ENCODE results near the gene STAB2.
"Not testable (repeated sequence)": the region's sequence is repeated elsewhere in the genome, so short reads cannot be mapped to it uniquely, and the experiment has no call there.

Gene STAB2

DNA sequence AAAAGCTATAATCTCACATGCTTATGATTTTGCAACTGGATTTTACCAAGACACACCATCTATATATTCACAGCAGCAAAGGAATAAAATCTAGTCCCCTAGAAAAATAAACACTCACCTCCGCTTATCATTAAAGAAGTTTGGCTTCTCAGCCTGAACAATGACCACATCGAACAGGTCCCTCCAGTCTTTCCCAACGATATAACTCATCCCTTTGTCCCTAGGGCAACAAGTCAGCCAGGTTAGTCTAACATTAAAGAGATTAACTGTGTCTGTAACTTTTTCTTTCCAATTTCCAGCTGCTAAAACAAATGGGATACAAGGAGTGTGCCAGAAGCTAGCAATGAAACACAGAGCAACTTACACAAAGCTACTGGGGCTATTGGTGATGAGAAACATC, 206.0 kb downstream of the STAB2 start:
- no peak for DNase-seq

DNA sequence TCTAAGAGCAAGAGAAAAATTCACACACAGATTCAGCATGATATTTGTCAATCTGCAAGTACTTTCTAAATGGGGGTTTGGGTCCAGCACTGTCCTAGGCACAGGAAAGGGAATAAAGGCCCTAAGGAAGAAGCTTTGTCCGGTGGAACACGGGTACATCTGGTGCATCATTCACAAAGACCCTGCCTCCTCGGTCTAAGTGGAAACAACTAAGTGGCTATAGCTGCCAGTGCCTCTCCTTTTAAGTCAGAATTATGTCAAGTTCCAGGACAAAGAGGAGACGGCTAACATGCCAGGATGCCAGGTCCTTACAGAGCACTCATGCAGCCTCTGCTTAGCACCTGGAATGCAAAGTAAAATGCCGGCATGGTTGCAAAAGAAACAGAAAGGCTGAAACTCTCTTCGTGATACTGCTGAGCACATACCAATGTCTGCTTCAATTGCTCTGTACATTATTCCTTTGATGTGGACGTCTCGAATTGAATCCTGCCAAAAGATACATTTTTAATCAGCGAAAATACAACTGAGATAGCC, 206.5 kb downstream of the STAB2 start:
- DNase-seq: no peak

DNA sequence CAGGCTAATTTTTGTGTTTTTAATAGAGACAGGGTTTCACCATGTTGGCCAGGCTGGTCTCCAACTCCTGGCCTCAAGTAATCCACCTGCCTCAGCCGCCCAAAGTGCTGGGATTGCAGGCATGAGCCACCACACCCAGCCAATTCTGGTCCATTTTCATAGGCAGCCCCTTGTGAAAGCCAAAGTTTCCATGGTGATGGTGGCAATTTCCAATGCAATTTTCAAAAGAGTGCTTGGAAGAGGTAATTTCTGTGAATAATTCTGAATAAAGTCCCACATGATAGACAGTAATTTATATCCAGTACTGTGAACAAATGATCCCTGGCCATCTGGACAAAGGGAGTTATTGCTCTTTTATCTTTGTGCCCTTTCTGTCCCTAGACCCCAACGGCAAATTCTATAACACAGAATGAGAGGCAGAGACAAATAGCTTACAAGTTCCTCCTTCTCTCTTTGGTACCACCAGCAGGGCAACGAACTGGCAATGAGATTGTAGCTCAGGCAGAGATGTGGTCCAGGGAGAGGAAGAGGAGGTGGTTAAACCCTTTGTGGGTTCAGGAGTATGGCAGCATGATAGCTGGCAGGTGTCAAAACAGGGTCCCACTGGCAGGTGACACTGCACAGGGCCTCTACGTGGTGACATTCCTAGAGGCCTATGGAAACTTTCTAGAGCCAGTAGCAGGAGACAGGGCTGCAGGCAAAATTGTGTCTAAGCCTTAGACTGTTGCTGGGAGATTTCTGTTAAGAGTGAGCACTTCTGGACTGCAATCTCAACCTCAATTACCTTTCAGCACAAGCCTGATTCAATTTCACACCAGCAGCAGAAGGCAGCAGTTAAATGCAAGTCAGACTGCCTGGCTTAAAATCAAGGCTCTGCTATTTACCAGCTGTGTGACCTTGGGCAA, 207.5 kb downstream of the STAB2 start:
- DNase-seq: no peak

DNA sequence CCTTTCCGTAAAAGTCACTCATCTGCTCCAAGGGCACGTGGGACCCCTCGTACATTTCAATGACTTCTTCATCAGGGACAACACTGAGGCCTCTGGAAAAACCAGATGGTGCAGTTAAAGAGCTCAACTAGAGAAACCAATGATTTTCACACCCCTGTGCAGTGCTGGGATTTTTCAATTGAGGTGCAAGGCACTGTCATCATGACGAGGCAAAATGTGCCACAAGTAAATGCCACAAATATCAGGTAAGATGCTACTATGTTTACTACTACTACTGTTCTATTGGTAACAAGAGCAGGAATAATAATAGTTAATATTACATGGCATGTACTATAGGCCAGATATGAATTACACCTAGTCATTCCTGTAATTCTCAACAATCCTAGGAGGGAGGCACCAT, 211.5 kb downstream of the STAB2 start:
- no peak for DNase-seq

DNA sequence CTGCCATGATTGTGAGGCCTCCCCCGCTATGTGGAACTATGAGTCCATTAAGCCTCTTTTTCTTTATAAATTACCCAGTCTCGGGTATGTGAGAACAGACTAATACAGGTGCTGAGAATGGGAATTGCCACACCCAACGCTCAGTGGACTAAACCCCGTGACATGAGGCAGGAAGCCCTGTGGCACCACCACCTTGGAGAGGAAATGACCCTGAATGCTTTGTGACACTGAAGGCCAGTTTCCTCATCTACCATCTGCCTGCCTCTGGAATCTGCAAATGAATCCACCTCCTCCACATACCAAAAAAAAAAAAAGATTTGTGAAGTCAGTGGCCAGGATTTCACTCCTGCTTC, 212.4 kb downstream of the STAB2 start:
- no peak for DNase-seq

DNA sequence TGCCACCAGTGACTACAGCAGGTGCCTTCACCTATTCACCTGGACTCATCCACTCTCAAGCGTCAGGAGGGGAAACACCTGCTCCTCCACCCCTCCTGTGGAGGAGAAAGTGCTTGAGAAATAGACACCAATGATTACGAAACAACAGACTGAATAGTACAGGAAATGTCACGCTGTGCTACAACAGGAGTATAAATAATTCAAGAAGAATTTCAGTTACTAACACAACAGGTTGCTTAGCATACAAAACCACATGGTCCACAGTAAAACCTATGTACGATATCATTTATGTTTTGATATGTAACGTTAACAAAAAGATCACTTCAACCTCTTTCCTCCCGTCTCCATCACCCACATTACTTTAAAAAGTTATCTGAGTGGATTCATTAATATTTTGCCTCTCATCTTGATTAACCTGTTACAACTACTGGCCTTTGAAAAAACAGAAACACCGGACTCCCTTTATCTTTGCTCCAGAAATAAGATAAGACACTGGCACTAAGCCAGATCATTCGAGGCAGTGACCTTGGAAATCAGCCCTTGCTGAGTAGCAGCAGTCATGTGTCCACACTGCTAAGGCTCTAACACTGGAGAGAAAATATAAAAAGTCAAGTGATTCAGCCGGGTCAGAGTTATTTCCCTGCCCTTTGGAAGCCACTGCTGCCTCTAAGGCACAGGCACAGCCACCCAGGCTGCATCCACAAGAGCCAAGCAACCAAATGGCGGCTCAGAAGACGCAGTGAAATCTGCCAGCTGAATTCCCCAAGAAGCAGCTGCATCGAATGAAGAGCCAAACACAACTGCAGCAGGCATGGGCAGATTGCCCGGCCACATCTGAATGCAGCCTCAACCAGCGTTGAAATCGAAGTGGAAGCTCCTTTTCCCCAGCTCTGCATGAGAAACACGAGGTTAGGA, 213.0 kb downstream of the STAB2 start:
- DNase-seq: peak; percentile 75

DNA sequence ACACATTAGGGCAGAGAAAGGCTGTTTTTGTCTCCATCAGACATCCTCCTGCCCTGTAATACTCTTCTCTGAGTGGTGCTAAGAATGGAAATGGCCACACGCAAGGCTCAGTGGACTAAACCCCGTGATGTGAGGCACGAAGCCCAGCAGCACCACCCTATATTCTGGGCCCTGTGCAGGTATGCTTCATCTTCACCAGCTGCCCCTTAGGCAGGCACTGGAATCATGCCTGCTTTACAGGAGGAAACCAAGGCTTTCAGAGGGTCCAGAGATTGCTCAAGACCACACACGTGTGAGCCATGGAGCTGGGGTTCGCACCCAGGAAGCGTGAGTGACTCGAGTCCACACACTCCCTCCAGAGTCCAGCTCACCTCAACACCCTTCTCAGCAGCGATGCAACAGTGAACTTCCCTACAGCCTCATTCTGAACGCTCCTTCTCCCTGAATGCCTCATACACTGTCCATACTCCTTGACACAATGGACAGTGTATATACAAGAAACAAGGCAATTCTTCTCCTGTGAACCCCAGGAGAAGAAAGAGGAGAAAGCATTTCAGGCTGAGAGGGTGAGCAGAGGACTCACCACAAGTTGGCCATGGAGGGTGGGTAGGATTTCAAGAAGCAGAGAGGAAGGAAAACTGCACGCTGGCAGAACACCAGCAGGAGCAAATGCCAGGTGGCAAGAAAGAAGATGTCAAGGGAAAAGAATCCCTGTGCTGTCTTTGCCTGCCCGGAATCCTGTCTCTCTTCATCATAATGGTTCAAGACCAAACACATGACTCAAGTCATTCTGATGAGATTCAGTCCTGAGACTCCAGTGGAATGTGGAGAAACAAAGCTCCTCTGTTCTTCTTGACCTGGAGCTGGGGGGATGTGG, 214.9 kb downstream of the STAB2 start:
- DNase-seq: no peak

DNA sequence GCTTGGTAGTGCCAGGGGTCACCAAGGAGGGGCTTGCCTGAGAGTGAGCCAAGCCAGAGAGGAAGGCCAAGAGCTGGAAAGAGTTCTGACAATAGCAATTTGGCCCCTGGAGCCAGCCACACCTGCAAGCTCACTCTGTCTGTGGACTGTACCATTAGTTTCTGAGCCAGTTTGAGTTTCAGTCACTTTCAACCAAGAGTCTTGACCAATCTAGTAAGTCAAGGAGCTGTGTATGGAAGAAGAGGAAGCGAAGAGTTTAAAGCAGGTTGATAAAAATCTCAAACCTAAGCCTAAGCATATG, 215.5 kb downstream of the STAB2 start:
- DNase-seq: no peak

DNA sequence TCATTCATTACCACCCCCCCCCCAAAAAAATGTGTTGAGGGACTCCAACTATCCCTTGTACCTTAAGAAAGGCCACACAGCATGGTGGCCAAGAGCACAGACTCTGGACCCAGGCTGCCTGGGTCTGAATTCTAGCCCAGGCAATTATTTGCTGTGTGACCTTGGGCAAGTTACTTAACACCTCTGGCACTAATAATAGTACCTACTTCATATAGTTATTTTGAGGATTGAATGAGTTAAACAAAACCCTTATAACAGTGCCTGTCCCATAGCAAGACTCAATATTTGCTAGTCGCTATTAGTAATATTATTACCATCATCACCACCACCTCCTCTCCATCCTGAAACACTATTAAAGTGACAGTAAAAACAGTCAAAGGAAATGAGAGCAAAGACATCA, 216.8 kb downstream of the STAB2 start:
- no peak for DNase-seq

DNA sequence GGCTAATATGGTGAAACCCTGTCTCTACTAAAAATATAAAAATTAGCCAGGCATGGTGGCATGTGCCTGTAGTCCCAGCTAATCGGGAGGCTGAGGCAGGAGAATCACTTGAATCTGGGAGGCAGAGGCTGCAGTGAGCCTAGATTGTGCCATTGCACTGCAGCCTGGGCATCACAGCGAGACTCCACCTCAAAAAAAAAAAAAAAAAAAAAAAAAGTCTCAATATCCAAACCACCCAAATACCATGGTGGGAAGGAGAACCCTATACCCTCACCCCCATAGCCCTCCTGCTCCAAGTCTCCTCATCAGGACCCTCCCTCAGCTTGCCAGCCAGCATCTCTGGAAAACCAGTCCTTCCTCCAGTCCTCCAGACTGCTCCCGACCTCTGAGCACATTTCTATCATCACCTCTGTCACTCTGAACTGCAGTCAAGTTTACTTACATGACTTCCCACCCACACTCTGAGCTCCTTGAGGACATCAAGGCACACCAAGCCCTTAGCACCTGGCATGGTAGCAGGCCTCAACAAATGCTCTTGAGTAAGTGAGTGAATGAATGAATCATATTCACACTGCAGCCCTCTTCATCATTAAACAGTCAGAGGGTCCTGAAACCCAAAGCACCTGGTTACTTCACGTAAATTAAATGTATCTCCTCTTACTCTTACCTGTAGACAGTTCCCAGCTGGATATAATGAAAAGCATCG, 218.7 kb downstream of the STAB2 start:
- no peak for DNase-seq

DNA sequence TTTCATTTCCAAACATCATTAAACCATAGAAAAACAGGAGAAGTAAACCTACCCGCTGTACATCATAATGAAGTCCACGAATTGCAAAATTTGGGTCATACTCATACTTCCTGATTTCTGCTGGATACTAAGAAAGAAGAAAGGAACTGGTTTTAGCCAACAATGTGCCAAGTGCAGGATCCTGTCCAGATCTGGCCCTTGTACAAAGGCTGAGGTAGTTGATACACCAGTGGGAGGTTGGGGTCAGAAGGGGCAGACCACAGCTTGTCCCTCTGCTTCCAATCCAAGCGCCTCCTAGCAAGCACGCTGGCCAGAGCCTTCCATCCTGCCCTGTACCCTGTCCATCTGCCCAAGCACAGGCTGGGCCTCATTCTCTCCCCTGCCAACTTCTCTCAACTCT, 219.7 kb downstream of the STAB2 start:
- no peak for DNase-seq

DNA sequence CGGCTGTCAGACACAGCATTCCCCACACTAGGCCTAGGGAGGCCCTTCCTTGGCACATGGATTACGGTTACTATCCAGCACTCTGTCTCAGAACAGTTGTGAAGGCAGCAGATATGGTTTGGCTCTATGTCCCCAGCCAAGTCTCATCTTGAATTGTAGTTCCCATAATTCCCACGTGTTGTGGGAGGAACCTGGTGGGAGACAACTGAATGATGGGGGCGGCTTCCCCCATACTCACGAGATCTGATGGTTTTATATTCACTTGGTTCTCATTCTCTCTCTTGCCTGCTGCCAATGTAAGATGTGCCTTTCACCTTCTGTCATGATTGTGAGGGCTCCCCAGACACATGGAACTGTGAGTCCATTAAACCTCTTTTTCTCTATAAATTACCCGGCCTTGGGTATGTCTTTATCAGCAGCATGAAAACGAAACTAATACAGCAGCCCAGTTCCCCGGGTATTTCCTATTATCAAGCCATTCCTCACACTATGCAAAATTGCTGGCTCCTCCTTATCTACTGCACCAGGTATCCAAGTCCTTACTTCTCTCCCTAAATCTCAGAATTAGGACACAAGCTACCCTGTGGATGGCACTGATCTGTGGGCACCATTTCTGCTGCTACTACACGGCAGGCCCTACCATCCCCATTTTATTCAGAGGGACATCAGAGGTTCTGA, 220.6 kb downstream of the STAB2 start:
- no peak for DNase-seq

DNA sequence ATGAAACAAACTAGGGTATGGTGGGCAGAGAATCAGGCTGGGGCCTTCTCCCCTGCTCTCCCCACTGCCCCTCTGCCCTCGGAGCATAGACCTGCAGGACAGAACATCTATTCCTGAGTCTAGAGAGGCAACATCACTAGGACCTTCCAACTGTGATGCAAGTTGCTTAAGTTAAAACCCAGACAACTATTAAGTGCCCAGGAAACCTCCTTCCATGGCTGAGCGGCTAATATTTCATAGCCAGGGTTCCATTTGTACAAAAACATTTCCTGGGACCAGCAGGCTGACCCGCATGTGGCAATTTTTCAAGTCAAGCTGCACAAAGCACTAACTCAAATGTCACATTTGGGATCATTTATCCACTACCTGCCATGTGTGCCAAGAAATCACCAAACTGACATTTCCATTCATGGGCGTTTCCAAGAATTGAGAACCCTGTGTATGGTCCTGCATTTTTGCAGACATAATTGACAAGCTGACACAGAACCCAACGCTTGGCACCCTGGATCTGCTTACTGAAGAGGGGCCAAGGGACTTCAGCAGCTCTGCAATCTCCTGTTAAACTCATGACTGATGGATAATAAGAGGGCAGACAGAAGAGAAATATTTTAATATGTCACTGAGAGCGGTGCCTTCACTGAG, 221.3 kb downstream of the STAB2 start:
- DNase-seq: no peak

DNA sequence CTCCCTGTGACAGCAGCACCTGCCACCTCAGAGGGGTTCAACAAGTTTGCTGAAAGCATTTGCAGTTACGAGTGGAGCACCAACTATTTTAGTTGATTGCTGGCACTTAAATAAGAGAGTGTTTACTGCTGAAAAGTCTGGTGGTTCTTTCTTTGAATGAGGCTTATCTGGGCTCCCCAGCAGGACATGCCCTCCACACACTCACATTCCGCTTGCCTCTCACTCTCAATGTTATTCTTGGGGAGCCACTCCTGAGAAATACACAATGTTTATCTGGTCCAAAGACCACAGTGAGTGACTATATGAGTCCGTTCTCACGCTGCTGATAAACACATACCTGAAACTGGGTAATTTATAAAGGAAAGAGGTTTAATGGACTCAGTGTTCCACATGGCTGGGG, 222.1 kb downstream of the STAB2 start:
- no peak for DNase-seq

DNA sequence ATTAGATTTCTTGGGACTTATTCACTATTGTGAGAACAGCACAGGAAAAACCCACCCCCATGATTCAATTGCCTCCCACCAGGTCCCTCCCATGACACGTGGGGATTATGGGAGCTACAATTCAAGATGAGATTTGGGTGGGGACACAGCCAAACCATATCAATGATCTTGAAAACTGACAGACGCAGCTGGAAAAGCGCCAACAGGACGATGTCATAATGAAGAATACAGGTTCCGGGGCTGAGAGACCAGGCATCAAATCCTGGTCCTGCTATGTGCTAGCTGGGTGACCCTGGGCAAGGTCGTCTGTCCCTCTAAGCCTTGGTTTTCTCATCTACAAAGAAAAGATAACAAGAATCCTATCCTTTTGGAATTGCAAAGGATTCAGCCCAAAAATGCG, 222.6 kb downstream of the STAB2 start:
- not testable (repeated sequence) for DNase-seq

DNA sequence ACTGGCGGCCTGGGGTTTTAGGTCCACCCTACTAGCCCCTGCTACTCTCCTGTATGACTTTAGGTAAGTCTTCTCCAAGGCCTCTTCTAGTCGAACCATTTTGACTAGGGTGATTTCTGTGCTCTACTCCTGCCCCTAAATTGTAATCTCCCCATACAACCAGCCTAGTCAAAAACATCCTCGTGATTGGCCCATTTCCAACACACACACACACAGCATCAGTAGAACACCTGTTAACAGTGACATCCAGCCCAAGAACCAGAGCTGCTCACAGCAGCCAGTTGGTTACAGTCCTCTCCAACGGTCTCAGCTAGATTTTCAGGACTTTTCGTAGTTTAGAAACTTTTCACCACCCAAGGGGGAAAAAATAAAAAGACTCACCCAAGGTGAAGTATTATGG, 223.0 kb downstream of the STAB2 start:
- DNase-seq: peak; percentile 4

DNA sequence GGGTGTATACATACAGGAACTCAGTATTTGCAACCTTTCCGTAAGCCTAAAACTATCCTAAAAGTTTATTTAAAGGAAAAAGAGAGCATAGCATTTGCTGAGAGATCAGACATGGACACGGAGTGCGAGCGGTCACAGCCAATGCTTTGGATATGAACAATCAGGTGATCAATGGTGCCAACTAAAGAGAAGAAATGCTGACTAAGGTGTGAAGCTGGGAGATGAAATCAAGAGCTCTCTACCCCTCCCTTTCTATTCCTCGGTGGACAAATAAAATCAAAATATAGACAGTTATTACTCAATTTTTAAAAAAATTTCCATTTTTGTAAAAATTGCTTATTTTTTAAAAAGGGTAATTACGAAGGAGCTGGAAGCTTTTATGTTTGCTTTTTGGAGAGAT, 224.7 kb downstream of the STAB2 start:
- DNase-seq: no peak

DNA sequence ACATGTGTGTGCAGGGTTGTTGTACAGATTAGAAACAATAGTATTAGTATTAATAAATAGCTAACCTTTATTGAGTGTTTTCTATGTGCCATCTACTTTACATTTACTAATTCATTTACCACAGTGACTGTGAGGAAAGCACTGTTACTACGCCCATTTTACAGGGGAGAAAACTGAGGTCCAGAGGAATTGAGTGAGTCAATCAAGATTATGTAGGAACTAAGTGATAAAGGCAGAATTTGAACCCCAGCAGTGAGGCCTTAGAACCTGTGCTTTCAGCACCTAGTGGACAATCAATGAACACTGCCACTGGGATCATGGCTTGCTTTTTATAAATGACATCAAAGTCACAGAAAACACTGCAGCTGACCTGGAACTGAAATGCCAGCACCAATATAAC, 225.7 kb downstream of the STAB2 start:
- DNase-seq: no peak

DNA sequence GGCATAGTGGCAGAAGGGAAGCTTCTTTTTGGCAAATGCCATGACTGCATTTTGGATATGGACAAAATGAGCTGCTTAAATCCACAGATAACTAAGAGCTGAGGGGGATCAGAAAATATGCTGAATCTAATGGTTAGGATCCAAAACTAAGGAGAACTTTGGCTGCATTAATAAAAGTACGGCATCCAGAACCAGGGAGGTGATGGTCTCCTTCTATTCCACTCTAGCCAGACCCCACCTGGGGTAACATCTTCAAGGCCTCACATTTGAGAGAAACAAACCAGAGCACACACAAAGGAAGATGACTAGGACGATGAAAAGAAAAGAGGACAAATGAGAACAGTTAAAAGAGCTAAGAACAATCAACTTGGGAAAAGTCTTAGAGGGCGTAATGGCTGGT, 226.4 kb downstream of the STAB2 start:
- DNase-seq: no peak

DNA sequence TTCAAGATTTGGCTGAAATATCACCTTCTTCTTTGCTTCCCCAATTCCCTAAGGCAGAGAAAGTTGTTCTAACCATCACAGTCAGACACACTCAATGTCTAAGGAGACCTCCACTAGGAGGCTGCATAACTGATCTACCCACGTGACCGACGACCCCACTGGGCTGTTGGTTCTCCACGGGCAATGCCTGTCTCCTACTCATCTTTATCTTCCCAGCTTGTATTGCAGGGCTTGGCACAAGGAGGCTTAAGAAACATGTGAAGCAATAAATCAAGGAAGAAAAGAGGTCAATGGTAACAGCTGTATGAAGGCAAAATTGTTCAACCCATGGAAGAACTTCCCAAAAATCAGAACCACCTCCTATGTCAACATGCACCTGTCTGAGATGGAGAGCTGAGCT, 226.9 kb downstream of the STAB2 start:
- no peak for DNase-seq

DNA sequence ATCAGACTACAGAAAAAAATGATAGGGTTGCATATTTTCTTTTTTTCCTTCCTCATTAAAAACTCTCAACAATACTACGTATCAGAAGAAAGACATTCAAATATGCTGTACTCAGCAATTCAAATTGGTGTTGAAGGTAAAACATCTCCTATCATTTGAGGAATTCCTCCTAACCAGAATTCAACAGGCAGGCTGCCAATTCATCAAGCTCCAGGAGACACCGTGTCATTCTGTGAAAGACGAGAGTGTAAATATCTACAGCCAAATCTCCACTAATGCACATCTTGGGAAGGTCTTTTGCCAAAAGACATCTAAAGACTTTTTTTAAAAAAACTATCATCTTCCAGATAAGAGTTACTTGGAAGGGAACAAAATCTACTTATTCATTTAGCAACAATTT, 227.4 kb downstream of the STAB2 start:
- no peak for DNase-seq
